ENCODE results near the gene HAPLN1.

GRCh38 chr5:83639911-83640310 is 80.7 kb downstream of the HAPLN1 start:
- TF ChIP-seq CTCF (IDR thresholded peaks at IDR 0.05; ENCODE audit: low read depth, low read length) (no peak), POLR2A (IDR thresholded peaks at IDR 0.05; ENCODE audit: extremely low read depth, insufficient read length) (no peak), MYC (IDR thresholded peaks at IDR 0.05; ENCODE audit: low read depth, low read length) (no peak), MAX (IDR thresholded peaks at IDR 0.05; ENCODE audit: low read depth, low read length) (no peak)
